IPS-15b (cell line): ENCODE results near the gene MZT2B.
"Not testable (repeated sequence)": the region's sequence is repeated elsewhere in the genome, so short reads cannot be mapped to it uniquely, and the experiment has no call there.

Experiments
- H3K27me3 ChIP-seq: one replicate; pipeline ENCODE4 v1.6.1; 2013; ENCODE audit warnings: low read length; ENCODE audit not compliant: control insufficient read depth, insufficient read depth
- H3K36me3 ChIP-seq: one replicate; pipeline ENCODE4 v1.6.1; 2013; ENCODE audit warnings: low read length; ENCODE audit not compliant: control insufficient read depth, insufficient read depth
- H3K4me1 ChIP-seq: one replicate; pipeline ENCODE4 v1.6.1; 2013; ENCODE audit warnings: mild to moderate bottlenecking, low read length; ENCODE audit not compliant: control insufficient read depth, insufficient read depth
- H3K4me3 ChIP-seq: one replicate; pipeline ENCODE4 v1.5.1; 2013; ENCODE audit warnings: low read depth, low read length
- H3K9ac ChIP-seq: one replicate; pipeline ENCODE4 v1.6.1; 2013; ENCODE audit warnings: low read depth, mild to moderate bottlenecking, low read length
- H3K9me3 ChIP-seq: one replicate; pipeline ENCODE4 v1.6.1; 2013; ENCODE audit warnings: mild to moderate bottlenecking, low read length; ENCODE audit not compliant: control insufficient read depth, insufficient read depth

The MZT2B gene

GRCh38 chr2:130154773-130155765, 27.0 kb upstream of the MZT2B start:
- H3K9me3 ChIP-seq = no peaks in the 10 kb centered on the region
- no peak overlapping the region for H3K4me3 ChIP-seq
- no peaks in the 10 kb centered on the region for H3K4me1 ChIP-seq
- H3K27me3 ChIP-seq = no peaks in the 10 kb centered on the region
- H3K9ac ChIP-seq = no peak overlapping the region
- peaks cover 31% of the 10 kb centered on the region for H3K36me3 ChIP-seq

GRCh38 chr2:130155956-130156623, 26.0 kb upstream of the MZT2B start:
- not testable (repeated sequence) for H3K4me3 ChIP-seq, H3K4me1 ChIP-seq, H3K9ac ChIP-seq, H3K9me3 ChIP-seq, H3K27me3 ChIP-seq
- H3K36me3 ChIP-seq = peaks cover 31% of the 10 kb centered on the region

GRCh38 chr2:130156624-130157004, 25.4 kb upstream of the MZT2B start:
- Histone ChIP-seq H3K9me3 (no peaks in the 10 kb centered on the region), H3K4me1 (no peaks in the 10 kb centered on the region), H3K36me3 (peaks cover 31% of the 10 kb centered on the region), H3K9ac (no peak overlapping the region), H3K4me3 (no peak overlapping the region), H3K27me3 (no peaks in the 10 kb centered on the region)

GRCh38 chr2:130157354-130157753, 24.7 kb upstream of the MZT2B start:
- not testable (repeated sequence) for H3K9me3 ChIP-seq, H3K4me3 ChIP-seq, H3K27me3 ChIP-seq, H3K9ac ChIP-seq, H3K4me1 ChIP-seq
- peaks cover 25% of the 10 kb centered on the region for H3K36me3 ChIP-seq

- H3K4me3 ChIP-seq, H3K9me3 ChIP-seq, H3K9ac ChIP-seq, H3K27me3 ChIP-seq, H3K4me1 ChIP-seq: not testable (repeated sequence)
- H3K36me3 ChIP-seq = peaks cover 19% of the 10 kb centered on the region
These were observed 24.1 kb upstream of the MZT2B start for GRCh38 chr2:130157825-130158514.

- Histone ChIP-seq H3K9me3 (no peaks in the 10 kb centered on the region), H3K36me3 (peaks cover 16% of the 10 kb centered on the region), H3K9ac (no peak overlapping the region), H3K4me1 (no peaks in the 10 kb centered on the region), H3K4me3 (no peak overlapping the region), H3K27me3 (no peaks in the 10 kb centered on the region)
These were observed 23.4 kb upstream of the MZT2B start for GRCh38 chr2:130158631-130159030.

GRCh38 chr2:130159376-130159775, 22.7 kb upstream of the MZT2B start:
- not testable (repeated sequence) for H3K27me3 ChIP-seq, H3K4me1 ChIP-seq, H3K4me3 ChIP-seq, H3K9me3 ChIP-seq, H3K9ac ChIP-seq
- peaks cover 20% of the 10 kb centered on the region for H3K36me3 ChIP-seq

GRCh38 chr2:130160131-130160530, 21.9 kb upstream of the MZT2B start:
- Histone ChIP-seq H3K4me3 (no peak overlapping the region), H3K36me3 (peaks cover 16% of the 10 kb centered on the region), H3K9ac (no peak overlapping the region), H3K9me3 (no peaks in the 10 kb centered on the region), H3K4me1 (no peaks in the 10 kb centered on the region), H3K27me3 (no peaks in the 10 kb centered on the region)

GRCh38 chr2:130160838-130161705, 21.0 kb upstream of the MZT2B start:
- H3K9ac ChIP-seq, H3K9me3 ChIP-seq, H3K27me3 ChIP-seq, H3K4me1 ChIP-seq, H3K4me3 ChIP-seq: not testable (repeated sequence)
- H3K36me3 ChIP-seq = peaks cover 11% of the 10 kb centered on the region

GRCh38 chr2:130162486-130162885, 19.6 kb upstream of the MZT2B start:
- not testable (repeated sequence) for H3K9me3 ChIP-seq, H3K27me3 ChIP-seq
- peaks cover 19% of the 10 kb centered on the region for H3K36me3 ChIP-seq

GRCh38 chr2:130162968-130163367, 19.1 kb upstream of the MZT2B start:
- H3K36me3 ChIP-seq = peaks cover 23% of the 10 kb centered on the region
- H3K4me1 ChIP-seq = no peaks in the 10 kb centered on the region

More at GRCh38 chr2:130162486-130162885, 19.6 kb upstream of the MZT2B start:
- not testable (repeated sequence) for H3K9ac ChIP-seq, H3K4me3 ChIP-seq, H3K4me1 ChIP-seq

More at GRCh38 chr2:130162968-130163367, 19.1 kb upstream of the MZT2B start:
- no peak overlapping the region for H3K9ac ChIP-seq
- no peaks in the 10 kb centered on the region for H3K9me3 ChIP-seq
- H3K27me3 ChIP-seq = no peaks in the 10 kb centered on the region
- no peak overlapping the region for H3K4me3 ChIP-seq
